Gastrocnemius medialis (tissue), 4 donors: ENCODE measurements around the gene VAPA.

Experiments used
- CTCF ChIP-seq, 5 experiments: fragments of 450-650 bp in 3 of 5; fragments of 200-600 bp in 2 of 5; sonication (generic) in 2 of 5; IDR thresholded peaks in 4 of 5; conservative IDR thresholded peaks in 1 of 5; 1 replicate in 4 of 5; 2 replicates in 1 of 5; pipeline ENCODE4 v1.5.1; 2016 to 2019; ENCODE audit warnings: antibody characterized with exemption in 5 of 5, mild to moderate bottlenecking in 3 of 5, moderate library complexity in 3 of 5
- POLR2A ChIP-seq, 2 donors: fragments of 450-650 bp; IDR thresholded peaks; one replicate each; pipeline ENCODE4 v1.6.1; 2017; ENCODE audit warnings: antibody characterized with exemption in 2 of 2, mild to moderate bottlenecking in 2 of 2, moderate library complexity in 2 of 2

DNA sequence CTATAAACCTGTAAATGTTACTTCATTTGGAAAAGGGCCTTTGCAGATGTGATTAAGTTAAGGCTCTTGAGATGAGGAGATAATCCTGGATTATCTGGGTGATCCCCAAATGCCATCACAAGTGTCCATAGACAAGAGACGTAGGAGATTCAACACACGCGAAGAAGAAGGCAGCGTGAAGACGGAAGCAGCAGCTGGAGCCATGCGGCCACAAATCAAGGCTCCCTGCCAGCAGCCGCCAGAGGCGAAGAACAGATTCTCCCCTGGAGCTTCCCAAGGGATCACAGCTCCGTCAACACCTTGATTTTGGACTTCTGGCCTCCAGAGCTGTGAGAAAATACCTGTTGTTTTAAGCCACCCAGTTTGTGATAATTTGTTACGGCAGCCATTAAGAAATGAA, 11.0 kb upstream of the VAPA start:
- TF ChIP-seq POLR2A (IDR thresholded peaks at IDR 0.05) (no peak), CTCF (IDR thresholded peaks at IDR 0.05 in 4 of 5, conservative IDR thresholded peaks at IDR 0.05 in 1 of 5) (no peak)
